Activated CD8-positive, alpha-beta memory T cell treated with anti-CD3 and anti-CD28 coated beads for 1 hour (primary cell): ENCODE results near the gene MRGPRG.
"Not testable (repeated sequence)": the region's sequence is repeated elsewhere in the genome, so short reads cannot be mapped to it uniquely, and the experiment has no call there.

Experiments used
- DNase-seq, 2 donors: peaks; one replicate each; pipeline ENCODE4 v3.0.0-alpha.2; 2020; ENCODE audit warnings: low read depth in 1 of 2; ENCODE audit errors: extremely low read depth in 1 of 2

The MRGPRG gene

GRCh38 chr11:3177931-3178330 is 40.7 kb downstream of the MRGPRG start:
- no peak for DNase-seq

GRCh38 chr11:3176487-3176886 is 42.1 kb downstream of the MRGPRG start:
- no peak for DNase-seq

- DNase-seq: no peak
These were observed 43.4 kb downstream of the MRGPRG start for GRCh38 chr11:3175194-3175593.

- DNase-seq: no peak
These were observed 44.2 kb downstream of the MRGPRG start for GRCh38 chr11:3174387-3174786.

- DNase-seq: no peak
These were observed 44.8 kb downstream of the MRGPRG start for GRCh38 chr11:3173795-3174194.

- no peak for DNase-seq
These were observed 46.6 kb downstream of the MRGPRG start for GRCh38 chr11:3171931-3172560.

GRCh38 chr11:3170756-3171650 is 47.6 kb downstream of the MRGPRG start:
- DNase-seq: no peak

- DNase-seq: no peak
These were observed 48.4 kb downstream of the MRGPRG start for GRCh38 chr11:3170044-3170755.

GRCh38 chr11:3169255-3170043 is 49.2 kb downstream of the MRGPRG start:
- DNase-seq: no peak

GRCh38 chr11:3168742-3169254 is 49.8 kb downstream of the MRGPRG start:
- DNase-seq: not testable (repeated sequence)
